Measurements from ENCODE around the gene DGKQ.

Gene DGKQ

GRCh38 chr4:961351-962230 lies 11.8 kb downstream of the DGKQ start:
- no peak for DNase-seq

GRCh38 chr4:960636-961350 lies 12.6 kb downstream of the DGKQ start:
- DNase-seq: no peak

- no peak for DNase-seq
Measured at GRCh38 chr4:960140-960635, 13.2 kb downstream of the DGKQ start.

GRCh38 chr4:959338-960139 lies 13.8 kb downstream of the DGKQ start:
- no peak for DNase-seq

GRCh38 chr4:958696-959337 lies 14.6 kb downstream of the DGKQ start:
- DNase-seq: no peak

GRCh38 chr4:958314-958665 lies 15.1 kb downstream of the DGKQ start:
- no peak for DNase-seq

GRCh38 chr4:957581-958313 lies 15.6 kb downstream of the DGKQ start:
- DNase-seq: no peak

GRCh38 chr4:957231-957580 lies 16.2 kb downstream of the DGKQ start:
- DNase-seq: no peak

GRCh38 chr4:956531-957230 lies 16.7 kb downstream of the DGKQ start:
- DNase-seq: no peak

- DNase-seq: no peak
Measured at GRCh38 chr4:955931-956381, 17.4 kb downstream of the DGKQ start.

- no peak for DNase-seq
Measured at GRCh38 chr4:955161-955921, 18.0 kb downstream of the DGKQ start.

- DNase-seq: no peak
Measured at GRCh38 chr4:954211-955020, 19.0 kb downstream of the DGKQ start.

GRCh38 chr4:953574-953915 lies 19.8 kb downstream of the DGKQ start:
- no peak for DNase-seq

GRCh38 chr4:952881-953573 lies 20.3 kb downstream of the DGKQ start:
- no peak for DNase-seq

GRCh38 chr4:951594-952468 lies 21.5 kb downstream of the DGKQ start:
- DNase-seq: no peak

- no peak for DNase-seq
Measured at GRCh38 chr4:951186-951585, 22.2 kb downstream of the DGKQ start.

GRCh38 chr4:950136-951020 lies 23.0 kb downstream of the DGKQ start:
- no peak for DNase-seq

Measured in eye (tissue), 1 donor.